Activated effector memory CD4-positive, alpha-beta T cell treated with Interleukin-2 at 50 U/mL for 16 hours (primary cell): ENCODE measurements around the gene GALNT14.

ENCODE experiments used
- DNase-seq: peaks from one replicate; pipeline ENCODE4 v3.0.0-alpha.2; 2020

The GALNT14 gene

GRCh38 chr2:31053929-31054782, 84.1 kb downstream of the GALNT14 start:
- no peak for DNase-seq

GRCh38 chr2:31052284-31052683, 86.0 kb downstream of the GALNT14 start:
- no peak for DNase-seq

DNA sequence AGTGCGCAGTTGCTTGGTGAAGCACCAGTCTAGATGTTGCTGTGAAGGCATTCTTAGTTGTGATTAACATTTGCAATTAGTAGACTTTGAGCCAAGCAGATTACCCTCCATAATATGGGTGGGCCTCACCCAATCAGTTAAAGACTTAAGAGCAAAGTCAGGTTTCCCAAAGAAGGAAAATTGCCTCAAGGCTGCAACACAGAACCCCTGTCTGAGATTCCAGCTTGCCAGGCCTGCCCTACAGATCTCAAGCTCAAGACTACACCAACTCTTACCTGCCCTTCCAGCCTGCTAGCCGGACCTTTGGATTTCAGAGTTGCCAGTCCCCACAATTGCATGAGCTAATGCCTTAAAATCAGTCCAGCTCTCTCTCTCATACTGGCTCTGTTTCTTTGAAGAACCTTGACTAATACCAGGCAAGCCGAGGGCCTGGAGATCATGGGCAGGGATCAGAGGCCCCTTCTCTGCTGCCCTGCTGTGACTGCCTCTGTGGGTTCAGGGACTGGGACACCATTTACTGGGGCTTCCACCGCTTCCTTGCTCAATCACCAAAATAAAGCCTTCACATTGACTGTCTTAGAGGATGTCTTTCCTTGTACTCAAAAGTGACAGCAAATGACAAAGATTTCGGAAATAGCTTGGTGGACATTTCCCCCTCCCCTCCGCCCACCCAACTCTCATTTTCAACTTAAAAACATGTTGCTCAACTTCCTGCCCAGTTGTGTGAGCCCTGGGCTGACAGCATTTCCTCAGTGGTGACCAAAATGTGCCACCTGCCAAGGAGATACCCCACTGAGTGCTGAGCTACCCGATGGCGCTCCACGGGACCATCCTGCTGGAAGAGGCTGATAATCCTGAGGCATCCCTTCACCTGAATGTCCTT, 86.7 kb downstream of the GALNT14 start:
- DNase-seq = no peak

DNA sequence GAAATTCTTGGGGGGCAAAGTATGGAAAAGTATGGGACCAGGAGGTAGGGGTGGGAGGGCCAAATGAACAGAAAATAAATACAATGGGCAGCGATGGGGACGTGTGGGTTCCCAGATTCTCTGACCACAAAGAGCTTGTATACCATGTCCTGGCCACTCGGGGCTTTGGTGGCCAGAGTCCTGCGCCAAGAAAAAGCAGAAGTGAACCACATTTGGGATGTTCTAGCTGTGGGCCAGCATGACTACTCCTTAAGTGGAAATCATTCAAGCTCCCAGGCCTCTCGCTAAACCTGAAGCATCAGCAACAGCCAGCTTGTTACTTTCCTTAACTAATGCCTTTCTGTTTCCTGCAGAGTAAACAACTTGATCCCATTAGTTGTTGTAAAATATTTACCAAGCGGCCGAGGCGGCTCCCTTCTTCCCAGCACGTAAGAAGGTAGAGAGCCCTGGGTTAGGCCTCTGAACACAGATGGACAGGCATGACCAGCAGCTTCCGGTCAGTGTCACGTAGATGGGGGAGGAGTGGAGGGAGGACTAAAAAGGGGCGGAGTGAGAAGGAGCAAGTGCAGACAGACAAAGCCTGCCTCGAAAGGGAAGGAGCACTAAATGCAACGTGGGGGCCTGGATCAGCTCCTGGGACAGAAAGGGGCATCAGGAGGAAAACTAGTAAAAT, 88.2 kb downstream of the GALNT14 start:
- DNase-seq = no peak

DNA sequence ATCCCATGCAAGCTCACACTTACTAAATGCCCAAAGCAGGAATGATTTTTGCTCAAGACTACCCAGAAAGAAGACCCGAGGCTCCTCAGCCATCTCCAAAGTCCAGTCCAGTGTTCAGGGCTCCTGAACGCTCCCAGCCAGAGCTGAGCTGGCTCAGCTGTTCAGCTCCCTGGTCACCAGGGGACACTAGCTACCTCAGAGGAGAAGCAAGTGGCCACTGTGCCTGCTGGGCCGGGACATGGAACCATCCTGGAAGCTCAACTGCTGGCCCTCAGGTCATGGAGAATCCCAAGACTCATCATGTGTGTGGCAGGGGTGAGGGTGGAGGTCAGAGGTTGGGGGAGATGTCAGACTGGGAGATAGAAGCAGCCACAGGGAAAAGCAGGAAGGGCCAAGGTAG, 89.0 kb downstream of the GALNT14 start:
- no peak for DNase-seq

- no peak for DNase-seq
Observed at GRCh38 chr2:31047599-31047998, 90.6 kb downstream of the GALNT14 start.

- DNase-seq = no peak
Observed at GRCh38 chr2:31038385-31038784, 99.9 kb downstream of the GALNT14 start.

DNA sequence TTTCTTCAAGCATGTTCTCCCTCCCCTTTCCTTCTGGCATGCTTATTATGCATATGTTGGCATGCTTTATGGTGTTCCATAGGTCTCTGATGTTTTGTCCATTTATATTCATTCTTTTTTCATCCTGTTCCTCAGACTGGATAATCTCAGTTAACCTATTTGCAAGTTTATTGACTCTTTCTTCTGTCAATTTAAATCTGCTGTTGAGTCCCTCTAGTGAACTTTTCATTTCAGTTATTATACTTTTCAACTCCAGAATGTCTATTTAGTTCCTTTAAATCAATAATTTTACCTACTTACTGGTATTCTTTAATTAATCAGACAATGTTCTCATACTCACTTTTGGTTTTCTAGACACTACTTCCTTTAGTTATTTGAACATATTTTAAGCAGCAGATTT, 101.2 kb downstream of the GALNT14 start:
- DNase-seq = no peak

DNA sequence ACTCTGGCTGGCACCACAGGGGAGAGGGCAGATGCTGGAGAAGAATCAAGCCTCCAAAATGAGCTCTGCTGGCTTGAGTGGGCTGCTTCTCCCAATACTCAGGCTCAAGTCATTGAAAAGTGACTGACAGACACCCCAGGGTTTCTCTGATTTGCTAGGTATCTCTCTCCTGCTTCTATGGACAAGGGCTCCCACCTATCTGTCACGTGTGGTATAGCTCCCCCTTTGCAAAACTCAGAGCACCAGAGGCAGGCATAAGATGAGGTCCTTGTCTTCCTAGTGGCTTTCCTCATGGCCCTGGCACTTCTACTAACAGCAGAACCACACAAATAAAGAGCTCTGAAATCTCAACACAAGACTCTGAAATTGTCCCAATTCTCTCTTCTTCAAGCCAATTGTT, 105.2 kb downstream of the GALNT14 start:
- DNase-seq = no peak

- DNase-seq = no peak
Observed at GRCh38 chr2:31032475-31032874, 105.8 kb downstream of the GALNT14 start.

GRCh38 chr2:31031132-31031706, 107.0 kb downstream of the GALNT14 start:
- no peak for DNase-seq

- no peak for DNase-seq
Observed at GRCh38 chr2:31028417-31028816, 109.8 kb downstream of the GALNT14 start.

DNA sequence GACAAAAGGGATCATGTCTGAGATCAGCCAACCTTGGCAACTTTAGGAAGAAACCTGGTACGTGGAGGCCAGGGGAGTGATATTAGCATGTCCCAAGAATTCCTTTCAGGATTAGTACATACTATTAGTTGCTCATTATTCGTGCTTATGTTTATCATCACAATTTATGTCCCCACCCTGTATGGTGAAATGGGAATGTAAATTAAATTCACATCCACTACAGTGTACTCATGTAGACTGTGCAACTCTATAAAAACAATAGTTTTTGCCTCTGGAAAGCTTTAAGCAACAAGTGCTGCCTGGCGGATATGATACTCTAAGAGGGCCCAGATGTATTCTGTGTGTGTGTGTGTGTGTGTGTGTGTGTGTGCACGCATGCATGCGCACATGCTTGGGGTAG, 110.7 kb downstream of the GALNT14 start:
- no peak for DNase-seq

DNA sequence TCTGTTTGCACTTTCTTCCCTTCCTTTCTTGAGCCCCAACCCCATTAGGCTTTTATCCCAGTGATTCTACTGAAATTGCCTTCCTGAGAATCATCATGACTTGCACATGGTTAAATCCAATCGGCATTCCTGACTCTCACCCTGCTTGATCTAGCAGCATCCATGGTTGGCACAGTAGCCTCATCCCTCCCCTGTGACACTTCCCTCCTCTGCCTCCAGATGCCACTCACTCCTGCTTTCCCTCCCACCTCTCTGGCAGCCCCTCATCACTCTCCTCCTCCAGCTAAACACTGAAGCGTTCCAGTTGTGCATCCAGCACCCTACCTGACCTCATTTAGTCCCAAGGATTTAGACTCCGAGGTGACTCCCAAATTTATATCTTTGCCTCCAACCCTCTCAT, 114.7 kb downstream of the GALNT14 start:
- no peak for DNase-seq

- no peak for DNase-seq
Observed at GRCh38 chr2:31020713-31021112, 117.5 kb downstream of the GALNT14 start.

DNA sequence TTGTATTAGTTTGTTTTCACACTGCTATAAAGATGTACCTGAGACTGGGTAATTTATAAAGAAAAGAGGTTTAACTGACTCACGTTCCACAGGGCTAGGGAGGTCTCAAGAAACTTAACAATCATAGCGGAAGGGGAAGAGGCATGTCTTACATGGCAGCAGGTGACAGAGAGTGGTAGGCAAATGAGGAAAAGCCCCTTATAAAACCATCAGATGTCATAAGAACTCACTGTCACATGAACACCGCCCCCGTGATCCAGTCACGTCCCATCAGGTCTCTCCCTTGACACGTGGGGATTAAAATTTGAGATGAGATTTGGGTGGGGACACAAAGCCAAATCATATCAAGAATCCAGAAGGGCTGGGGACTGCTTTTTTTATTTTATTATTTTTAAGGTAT, 120.0 kb downstream of the GALNT14 start:
- no peak for DNase-seq

DNA sequence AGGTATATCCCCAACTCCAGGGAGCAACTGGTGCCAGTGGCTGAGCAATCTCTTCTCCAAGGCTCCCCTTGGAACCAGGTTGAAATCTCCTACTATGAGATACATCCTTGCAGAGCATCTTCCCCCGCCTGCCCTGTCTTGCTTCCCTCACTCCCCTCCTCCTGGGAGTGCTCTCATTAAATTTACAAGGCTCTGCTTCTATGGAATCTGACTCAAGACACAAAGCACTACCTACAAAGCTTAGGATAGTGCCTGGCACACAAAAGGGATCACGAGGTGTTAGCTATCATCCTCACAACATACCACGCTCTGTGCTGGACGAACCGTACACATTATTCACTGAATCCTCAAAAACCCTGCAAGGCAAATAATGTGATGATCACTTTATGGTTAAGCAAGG, 121.6 kb downstream of the GALNT14 start:
- DNase-seq = no peak

DNA sequence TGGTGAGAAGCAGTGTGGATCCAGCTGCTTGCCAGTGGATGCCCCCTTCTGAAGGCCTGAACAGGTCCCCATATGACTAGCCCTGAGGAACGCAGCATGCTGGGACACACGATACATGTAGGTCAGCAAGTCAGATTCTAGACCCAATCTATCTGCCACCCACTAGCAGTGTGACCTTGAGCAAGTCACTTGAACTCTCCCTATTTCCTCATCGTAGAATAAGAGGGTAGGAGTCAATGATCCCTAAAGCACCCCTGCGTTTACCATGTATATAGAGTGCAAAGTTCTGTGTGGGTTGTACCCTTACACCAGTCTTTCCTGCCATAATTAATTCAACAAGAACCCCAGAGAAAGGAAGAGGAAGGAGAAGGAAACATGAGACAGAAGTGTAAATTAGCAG, 123.7 kb downstream of the GALNT14 start:
- DNase-seq = no peak

DNA sequence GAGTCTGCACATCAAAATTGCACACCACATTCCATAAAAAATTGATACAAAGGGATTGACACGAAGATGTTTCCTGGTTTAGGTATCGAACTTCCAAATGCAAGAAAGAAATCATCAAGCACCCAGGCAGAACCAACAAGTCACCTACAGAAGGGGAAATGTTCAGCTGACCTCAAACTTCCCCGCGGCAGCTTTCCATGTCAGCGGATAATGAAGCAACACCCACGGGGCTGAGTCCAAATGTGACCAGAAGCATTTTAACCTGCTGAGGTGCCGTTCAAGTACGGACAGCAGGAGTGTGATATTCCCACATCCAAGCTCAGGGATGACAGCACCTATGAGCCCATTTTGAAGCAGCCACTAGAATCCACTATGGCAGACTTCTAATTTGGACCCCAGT, 124.9 kb downstream of the GALNT14 start:
- no peak for DNase-seq

DNA sequence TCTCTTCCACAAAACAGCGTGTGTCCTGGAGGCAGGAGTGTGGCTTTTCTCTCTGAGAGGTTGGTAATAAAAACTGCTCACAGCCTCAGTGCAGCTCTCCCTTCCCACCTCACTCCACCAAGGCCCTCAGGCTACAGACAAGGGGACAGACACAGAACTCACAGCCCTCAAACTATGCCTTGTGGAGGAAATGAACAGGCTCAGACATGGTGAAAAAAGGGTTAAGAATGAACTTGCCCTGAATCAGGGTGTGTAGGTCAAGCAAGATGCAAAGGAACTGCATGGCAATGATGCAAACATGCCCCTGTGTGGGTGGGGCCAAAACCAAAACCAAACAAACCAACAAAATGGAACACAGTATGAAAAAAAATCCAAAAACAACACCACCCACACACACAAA, 125.8 kb downstream of the GALNT14 start:
- no peak for DNase-seq

DNA sequence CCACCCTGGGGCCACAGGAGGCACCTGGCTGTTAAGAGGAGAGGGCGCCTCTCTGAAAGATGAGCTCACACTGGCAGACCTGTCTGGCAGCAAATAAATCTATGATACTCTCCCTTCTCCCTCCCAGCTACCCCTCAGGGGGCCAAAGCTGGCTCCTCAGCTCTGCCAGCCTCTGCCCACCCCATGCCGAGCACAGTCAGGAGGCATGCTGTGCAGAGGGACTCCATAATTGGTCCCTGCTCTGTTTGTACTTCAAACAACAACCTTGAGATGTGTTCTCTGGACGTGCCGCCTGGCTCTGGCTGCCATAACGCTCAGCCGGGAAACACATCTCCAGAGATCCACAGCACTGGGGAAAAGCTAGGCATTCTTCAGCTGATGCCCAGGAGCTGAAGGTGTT, 126.7 kb downstream of the GALNT14 start:
- DNase-seq = no peak

- no peak for DNase-seq
Observed at GRCh38 chr2:31008561-31009114, 129.6 kb downstream of the GALNT14 start.

DNA sequence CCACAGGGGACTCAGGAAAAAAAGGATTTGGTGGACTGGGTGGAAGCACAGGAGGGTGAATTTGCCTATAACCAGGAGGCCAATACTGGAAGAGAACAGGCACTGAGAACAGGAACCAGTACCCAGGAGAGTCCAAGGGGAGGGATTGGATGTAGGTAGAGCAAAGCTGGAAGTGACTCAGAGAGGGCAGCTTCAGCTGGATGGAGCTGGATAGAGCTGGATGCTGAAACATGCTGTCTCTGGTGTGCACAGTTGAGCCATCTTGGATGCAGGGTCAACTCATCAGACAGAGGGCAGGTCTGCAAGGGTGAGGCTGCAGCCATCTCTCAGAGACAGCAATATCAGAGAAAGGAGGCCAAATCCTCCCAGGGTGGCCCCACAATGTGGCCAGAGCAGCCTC, 134.0 kb downstream of the GALNT14 start:
- no peak for DNase-seq
